WI38 (cell line): ENCODE results near the gene PRELID3B.

Source experiments
- H3K4me3 ChIP-seq: 2 replicates; pipeline ENCODE4 v1.5.1; 2011; ENCODE audit warnings: low read depth, mild to moderate bottlenecking, control low read depth, low read length
- CTCF ChIP-seq: IDR thresholded peaks from 2 replicates; pipeline ENCODE4 v1.5.1; 2012; ENCODE audit warnings: low read depth, mild to moderate bottlenecking, control low read depth, low read length

Gene PRELID3B

GRCh38 chr20:59050437-59050836, 7.9 kb upstream of the PRELID3B start:
- TF ChIP-seq CTCF: no peak
- H3K4me3 ChIP-seq: no peak overlapping the region

- no peak overlapping the region; the same call in 1 of the 2 replicates for H3K4me3 ChIP-seq
- no peak for TF ChIP-seq CTCF
Observed at GRCh38 chr20:59048681-59049030, 6.1 kb upstream of the PRELID3B start.

GRCh38 chr20:59047938-59048680, 5.5 kb upstream of the PRELID3B start:
- H3K4me3 ChIP-seq: no peak overlapping the region; the same call in 1 of the 2 replicates
- TF ChIP-seq CTCF: no peak

- H3K4me3 ChIP-seq: no peak overlapping the region
- TF ChIP-seq CTCF: no peak
Observed at GRCh38 chr20:59046862-59047261, 4.3 kb upstream of the PRELID3B start.

- TF ChIP-seq CTCF: no peak
- no peak overlapping the region for H3K4me3 ChIP-seq
Observed at GRCh38 chr20:59044796-59045195, 2.2 kb upstream of the PRELID3B start.

GRCh38 chr20:59044295-59044694, 1.7 kb upstream of the PRELID3B start:
- TF ChIP-seq CTCF: no peak
- H3K4me3 ChIP-seq: no peak overlapping the region

GRCh38 chr20:59043698-59044097, 1.1 kb upstream of the PRELID3B start:
- no peak overlapping the region for H3K4me3 ChIP-seq
- no peak for TF ChIP-seq CTCF
